GM06990 (cell line): ENCODE results near the gene PSD.
A peak's percentile ranks its signal among the peaks of the same experiment; 100 is the strongest.

Experiments used
- DNase-seq: peaks from one replicate; pipeline ENCODE4 v3.0.0-alpha.2; 2011; ENCODE audit not compliant: insufficient read length; ENCODE audit errors: extremely low read depth
- H3K27me3 ChIP-seq: replicated peaks from 2 replicates; pipeline ENCODE4 v1.6.0; 2011; ENCODE audit warnings: low read length; ENCODE audit not compliant: control insufficient read depth, insufficient read depth
- H3K36me3 ChIP-seq: 2 replicates; pipeline ENCODE4 v1.5.1; 2011; ENCODE audit warnings: low read length; ENCODE audit not compliant: control insufficient read depth, insufficient read depth
- H3K4me3 ChIP-seq: replicated peaks from 2 replicates; pipeline ENCODE4 v1.5.1; 2011; ENCODE audit warnings: low read depth, mild to moderate bottlenecking, control low read depth, low read length
- TF ChIP-seq, protein P1 (sequence below): IDR thresholded peaks from 2 replicates; pipeline ENCODE4 v1.5.1; 2011; ENCODE audit warnings: low read length, control low read depth, mild to moderate bottlenecking, inconsistent platforms; ENCODE audit not compliant: insufficient read depth, poor library complexity, severe bottlenecking

The PSD gene

GRCh38 chr10:102450374-102451104, 32.0 kb upstream of the PSD start:
- Histone ChIP-seq H3K36me3 (peaks cover 2% of the 10 kb centered on the region; the same call in 1 of the 2 replicates), H3K27me3 (no peaks in the 10 kb centered on the region), H3K4me3 (peak overlapping the region; percentile 89)
- peak; percentile 98 for DNase-seq
- TF ChIP-seq, protein P1, sequence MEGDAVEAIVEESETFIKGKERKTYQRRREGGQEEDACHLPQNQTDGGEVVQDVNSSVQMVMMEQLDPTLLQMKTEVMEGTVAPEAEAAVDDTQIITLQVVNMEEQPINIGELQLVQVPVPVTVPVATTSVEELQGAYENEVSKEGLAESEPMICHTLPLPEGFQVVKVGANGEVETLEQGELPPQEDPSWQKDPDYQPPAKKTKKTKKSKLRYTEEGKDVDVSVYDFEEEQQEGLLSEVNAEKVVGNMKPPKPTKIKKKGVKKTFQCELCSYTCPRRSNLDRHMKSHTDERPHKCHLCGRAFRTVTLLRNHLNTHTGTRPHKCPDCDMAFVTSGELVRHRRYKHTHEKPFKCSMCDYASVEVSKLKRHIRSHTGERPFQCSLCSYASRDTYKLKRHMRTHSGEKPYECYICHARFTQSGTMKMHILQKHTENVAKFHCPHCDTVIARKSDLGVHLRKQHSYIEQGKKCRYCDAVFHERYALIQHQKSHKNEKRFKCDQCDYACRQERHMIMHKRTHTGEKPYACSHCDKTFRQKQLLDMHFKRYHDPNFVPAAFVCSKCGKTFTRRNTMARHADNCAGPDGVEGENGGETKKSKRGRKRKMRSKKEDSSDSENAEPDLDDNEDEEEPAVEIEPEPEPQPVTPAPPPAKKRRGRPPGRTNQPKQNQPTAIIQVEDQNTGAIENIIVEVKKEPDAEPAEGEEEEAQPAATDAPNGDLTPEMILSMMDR = no peak

DNA sequence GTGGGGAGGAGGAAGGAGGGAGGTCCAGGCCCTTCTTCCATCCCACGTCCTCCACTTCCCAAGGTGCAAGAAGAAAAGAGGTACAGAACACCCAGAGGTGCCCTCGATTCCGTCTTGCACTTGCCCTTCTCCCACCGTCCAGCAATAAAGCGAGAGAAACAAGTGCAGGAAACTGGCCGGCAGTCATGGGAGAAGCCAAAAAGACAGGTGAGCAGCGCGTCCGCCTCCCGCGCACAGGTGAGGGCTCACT, 31.5 kb upstream of the PSD start:
- Histone ChIP-seq H3K4me3 (peak overlapping the region; percentile 89), H3K36me3 (peaks cover 2% of the 10 kb centered on the region; the same call in 1 of the 2 replicates), H3K27me3 (no peaks in the 10 kb centered on the region)
- TF ChIP-seq, protein P1 = no peak
- no peak for DNase-seq

DNA sequence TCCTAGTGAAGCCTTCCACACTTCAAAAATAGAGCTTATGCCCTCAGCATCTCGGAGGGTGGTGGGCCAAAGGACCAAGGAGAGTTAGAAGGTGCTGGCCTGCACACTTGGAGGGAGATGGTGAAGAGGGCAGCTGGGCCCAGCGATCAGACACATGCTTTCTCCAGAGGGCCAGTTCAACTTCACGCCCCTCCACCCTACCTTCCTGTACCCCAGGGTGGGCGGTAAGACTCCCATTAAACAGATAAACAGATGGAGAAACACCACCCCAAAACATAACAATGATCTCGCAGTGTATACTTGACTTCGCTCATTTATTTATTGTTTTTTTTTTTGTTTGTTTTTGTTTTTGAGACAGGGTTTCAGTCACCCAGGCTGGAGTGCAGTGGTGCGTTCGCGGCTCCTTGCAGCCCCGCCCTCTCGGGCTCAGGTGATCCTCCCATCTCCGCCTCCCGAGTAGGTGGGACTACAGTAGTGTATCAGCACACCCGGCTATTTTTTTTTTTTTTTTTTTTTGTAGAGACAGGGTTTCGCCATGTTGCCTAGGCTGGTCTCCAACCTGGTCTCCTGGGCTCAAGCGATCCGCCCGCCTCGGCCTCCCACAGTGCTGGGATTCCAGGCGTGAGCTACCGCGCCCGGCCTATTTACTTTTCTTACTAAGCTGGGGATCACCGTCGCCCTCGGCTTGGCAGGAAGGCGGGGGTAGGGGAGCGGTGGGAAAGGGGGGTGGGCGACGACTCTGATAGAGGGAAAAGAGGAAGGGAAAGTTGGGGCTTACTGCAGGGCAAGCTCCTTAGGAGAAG, 30.9 kb upstream of the PSD start:
- Histone ChIP-seq H3K36me3 (peaks cover 2% of the 10 kb centered on the region; the same call in 1 of the 2 replicates), H3K4me3 (peak overlapping the region; percentile 89), H3K27me3 (no peaks in the 10 kb centered on the region)
- TF ChIP-seq, protein P1 = no peak
- peak; percentile 82 for DNase-seq

DNA sequence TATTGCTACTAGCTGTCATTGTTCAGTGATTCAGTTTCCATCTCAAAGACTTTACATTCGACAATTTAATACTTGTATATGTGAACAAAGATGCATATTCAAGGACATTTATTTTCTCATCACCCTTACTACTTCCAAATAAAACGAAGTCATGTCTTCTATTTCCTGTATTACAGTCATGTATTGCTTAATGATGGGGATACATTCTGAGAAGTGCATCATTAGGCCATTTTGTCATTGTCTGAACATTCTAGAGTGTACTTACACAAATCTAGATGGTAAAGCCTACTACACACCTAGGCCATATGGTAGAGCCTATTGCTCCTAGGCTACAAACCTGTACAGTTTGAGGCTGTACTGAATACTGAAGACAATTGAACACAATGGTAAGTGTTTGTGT, 26.3 kb upstream of the PSD start:
- no peak for DNase-seq
- no peaks in the 10 kb centered on the region for H3K27me3 ChIP-seq
- H3K4me3 ChIP-seq = no peak overlapping the region
- TF ChIP-seq, protein P1 = no peak
- no peaks in the 10 kb centered on the region for H3K36me3 ChIP-seq

DNA sequence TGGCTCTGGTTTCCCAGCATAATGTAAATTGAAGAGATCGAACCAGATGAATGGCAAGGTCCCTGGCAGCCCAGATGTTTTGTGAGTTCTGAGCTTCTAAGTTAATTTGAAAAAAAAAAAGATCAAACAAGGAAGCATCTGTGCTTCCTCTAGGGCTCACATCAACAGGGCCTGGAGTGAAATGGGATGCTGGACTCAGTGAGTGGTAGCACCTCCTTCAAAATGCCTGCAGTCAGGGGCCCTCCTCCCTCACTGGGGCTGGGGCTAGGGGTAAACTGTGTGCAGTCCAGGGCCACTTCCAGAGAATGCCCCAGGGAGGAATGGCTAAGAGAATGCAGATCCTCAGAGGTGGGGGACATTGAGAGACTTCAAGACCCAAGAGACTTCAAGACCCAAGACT, 19.8 kb upstream of the PSD start:
- Histone ChIP-seq H3K4me3 (no peak overlapping the region), H3K36me3 (no peaks in the 10 kb centered on the region), H3K27me3 (no peaks in the 10 kb centered on the region)
- DNase-seq = no peak
- TF ChIP-seq, protein P1 = no peak

GRCh38 chr10:102437515-102437914, 18.9 kb upstream of the PSD start:
- no peak overlapping the region for H3K4me3 ChIP-seq
- TF ChIP-seq, protein P1 = no peak
- no peaks in the 10 kb centered on the region for H3K36me3 ChIP-seq
- no peaks in the 10 kb centered on the region for H3K27me3 ChIP-seq
- DNase-seq = no peak
